Measurements from ENCODE around the gene HMX2.
A peak's percentile ranks its signal among the peaks of the same experiment; 100 is the strongest.

Gene HMX2, protein sequence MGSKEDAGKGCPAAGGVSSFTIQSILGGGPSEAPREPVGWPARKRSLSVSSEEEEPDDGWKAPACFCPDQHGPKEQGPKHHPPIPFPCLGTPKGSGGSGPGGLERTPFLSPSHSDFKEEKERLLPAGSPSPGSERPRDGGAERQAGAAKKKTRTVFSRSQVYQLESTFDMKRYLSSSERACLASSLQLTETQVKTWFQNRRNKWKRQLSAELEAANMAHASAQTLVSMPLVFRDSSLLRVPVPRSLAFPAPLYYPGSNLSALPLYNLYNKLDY

DNA sequence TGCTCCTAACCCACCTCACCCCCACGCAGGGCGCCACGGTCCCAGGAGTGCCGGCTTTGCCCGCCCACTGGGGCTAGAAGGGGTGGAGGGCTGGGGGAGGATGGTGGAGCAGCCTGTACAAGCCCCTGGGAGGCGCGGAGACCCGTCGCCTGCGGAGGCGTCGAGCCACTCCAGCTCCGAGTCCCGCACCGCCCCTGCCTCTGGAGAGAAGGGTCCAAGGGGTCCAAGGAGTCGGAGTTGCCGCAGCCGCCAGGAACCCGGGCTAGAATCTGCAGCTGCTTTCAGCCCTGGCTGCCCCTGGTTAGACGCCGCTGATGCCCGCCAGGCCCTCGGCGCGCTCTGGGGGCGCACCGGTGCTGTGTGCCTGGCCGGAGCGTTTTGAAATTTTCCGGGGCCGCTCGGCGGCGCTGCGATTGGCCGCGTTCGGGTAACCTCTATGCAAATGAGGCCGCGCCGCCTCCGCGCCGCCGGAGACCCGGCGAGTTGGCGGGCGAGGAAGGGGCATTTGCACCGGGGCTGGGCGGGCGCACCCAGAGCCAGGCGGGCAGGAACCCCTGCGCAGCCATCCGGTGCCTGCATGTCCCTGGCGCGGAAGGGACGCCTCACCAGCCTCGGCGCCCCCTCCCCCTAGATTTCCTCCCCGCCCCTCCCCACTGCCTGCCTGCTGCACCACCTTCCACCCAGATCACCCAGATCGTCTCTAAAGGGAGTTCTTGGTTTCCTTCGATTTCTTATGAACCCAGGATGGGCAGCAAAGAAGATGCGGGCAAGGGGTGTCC is at the start of gene HMX2:
Gene HMX2 (plus strand): TSS at position 502 of the 779 bp plus-strand sequence. CDS start 243 bp downstream, at position 745.
- DNase-seq (ENCODE audit: low spot score): no peak

DNA sequence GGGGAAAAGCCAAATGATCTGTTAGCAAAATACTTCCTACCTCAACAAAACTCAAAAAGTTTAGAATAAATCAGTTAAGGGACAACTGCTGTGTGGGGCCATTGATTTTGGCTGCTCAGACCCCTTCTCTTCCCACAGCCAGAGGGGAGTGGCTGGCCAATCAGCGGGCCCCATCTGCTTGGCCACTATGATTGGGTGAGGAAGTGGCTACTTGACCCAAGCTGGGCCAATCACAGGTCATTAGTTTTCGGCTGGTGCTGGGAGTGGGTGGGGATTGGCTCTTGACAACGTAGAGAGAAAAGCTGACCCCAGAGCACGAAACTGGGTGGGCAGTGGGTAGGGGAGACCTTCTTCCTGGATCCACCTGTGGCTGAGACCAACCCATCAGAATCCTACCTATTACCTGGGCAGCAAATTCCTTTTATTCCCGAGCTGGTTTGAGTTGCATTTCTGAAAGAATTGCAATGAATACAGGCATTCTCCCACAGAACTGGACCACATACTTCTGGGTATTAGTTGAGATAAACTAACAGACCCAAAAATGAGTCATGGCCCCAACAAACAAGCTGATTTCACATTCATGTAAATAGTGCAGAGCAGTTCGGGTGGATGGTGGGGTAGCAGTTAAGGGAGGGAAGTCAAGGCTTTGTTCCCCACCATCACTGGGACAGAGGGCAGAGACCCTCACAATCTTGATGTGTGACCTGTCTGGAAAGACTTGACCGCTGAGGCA is 47.7 kb upstream of the HMX2 start:
- no peak for DNase-seq (ENCODE audit: low spot score)

DNA sequence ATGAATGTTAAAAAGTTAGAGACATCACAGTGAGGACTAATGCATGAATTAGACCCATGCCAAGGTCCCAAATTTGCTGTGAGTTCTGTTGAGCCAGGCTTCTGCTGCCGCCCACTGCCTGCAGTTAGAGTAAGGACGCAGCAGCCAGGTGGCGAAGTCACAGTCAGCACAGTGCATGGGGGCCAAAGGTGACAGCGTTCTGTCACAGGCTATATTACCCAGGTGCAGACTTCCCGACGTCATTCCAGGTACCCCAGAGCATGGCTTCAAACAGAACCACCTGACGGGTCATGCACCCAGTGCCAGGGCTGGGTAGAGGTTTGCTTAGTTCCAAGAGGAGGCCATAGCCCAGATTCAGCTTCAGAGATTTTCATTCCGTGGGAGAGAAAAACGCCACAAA is 46.1 kb upstream of the HMX2 start:
- DNase-seq (ENCODE audit: low spot score): no peak

DNA sequence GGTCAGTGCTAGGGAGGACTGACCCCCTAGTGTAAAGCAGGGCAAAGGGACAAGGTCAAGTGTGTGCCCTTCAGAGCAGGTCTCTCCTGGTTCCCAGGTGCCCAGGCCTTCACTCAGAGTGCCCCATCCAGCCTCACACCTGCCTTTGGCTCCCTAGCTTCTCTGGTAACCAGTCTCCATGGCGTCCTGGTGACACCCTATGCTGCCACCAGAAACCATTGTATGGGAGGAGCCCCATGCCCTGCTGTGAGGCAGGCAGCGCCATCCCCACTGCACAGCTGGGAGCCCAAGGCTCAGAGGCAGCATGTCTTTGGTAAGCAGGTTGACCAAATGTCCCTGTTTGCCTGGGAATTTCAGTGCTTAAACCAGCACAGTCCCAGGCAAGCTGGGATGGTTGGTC is 45.3 kb upstream of the HMX2 start:
- DNase-seq (ENCODE audit: low spot score): no peak

DNA sequence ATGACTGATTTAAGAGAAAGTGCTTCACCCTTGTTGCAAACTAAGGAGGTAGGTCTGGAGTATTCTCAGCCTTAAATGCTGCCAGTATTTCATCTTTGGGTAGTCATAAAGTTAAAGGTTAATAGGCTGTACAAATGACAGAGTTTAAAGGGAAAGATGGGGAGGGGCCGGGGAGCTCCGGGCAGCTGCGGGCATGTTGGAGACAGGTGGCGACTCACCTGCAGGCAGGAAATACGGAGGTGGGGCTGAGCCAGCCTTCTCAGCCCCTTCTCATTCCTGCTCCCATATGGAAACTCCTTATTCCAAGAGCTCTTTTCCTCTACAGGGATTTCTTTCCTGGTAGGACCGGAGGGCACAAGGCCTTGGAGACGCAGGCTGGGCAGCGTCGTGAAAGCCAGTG is 44.0 kb upstream of the HMX2 start:
- DNase-seq (ENCODE audit: low spot score): no peak

DNA sequence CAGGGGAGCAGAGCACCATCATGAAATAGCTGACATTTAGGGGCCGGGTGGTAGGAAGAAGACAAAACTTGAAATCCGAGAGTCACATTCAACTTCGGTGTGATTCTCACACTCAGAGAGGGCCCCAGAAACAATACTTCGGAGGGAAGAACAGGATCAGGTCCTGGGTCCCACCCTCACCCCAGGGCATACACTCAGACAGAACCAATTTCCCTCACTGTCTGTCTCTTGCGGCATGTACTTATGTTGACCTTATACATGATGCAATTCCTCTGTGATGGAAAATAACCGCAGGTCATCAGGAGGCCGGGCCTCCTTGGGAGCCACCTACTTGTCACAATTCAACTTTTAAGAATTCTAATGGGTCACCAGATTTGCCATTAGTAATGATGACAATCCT is 38.5 kb upstream of the HMX2 start:
- no peak for DNase-seq (ENCODE audit: low spot score)

DNA sequence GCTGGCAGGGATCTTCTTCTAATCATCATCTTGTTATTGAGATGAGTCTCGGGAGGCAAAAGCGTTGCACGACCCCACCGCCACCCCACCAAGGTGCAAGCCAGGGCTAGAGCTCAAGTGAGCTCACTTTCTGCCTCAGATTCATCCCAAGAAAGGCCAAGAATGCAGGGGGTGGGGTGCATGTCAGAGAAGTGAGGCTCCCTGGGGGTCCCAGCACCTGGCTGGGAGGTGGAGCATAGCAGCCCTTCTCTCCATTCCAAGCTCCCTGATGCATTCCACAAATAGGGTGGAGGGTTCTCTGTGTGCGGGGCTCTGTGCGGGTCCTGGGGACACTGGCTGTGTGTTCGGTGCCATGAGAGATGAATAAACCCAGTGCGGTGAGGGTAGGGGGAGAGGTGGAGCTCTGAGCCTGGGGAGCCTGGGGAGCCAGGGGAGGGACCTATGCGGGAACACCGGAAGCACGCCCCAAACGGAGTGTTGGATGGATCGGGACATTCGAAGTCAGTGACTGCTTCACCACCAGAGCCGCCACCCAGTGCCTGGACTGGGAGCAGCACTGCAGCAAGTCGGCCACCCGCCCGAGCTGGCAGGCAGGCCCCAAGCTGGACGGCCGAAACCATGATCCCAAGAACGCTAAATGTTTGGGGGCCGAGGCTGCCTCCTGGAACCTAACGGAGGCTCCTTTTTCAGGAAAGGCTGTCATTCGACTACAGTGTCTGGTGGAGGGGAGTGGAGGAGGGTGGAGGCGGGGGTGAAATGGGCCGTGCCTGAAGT is 30.1 kb upstream of the HMX2 start:
- DNase-seq (ENCODE audit: low spot score): no peak

DNA sequence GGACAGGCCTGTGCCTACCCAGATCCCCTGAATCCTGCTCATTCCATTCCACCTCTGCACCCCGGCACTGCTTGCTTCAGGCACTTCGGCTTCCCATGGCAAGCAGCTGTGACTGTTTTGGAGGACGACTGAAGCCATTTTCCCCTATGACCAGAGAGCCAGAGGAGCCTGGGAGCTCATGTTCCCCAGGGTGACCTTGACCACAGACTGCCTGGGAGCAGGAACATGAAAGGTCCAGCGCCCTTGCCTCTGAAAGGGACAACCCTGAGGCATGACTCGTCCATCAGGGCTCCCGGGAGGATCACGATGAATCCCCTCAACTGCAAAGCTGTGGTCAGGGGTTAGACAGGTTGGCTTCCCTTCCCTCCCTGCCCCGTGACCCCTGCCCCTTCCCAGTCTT is 28.9 kb upstream of the HMX2 start:
- DNase-seq (ENCODE audit: low spot score): no peak

DNA sequence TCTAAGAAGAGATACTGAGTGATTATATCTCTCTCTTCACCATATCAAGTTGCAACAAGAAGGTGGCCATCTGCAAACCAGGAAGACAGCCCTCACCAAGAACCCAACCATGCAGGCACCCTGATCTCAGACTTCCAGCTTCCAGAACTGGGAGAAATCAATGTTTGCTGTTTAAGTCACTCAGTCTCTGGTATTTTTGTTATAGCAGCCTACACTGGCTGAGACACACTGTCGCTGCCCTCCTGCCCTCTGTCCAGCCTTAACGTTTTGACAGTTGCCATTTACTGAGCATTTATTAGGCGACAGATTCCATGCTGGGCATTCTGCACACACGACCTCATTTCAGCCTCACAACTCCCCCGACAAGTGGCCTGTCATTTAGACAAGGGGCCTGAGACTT is 21.7 kb upstream of the HMX2 start:
- DNase-seq (ENCODE audit: low spot score): no peak

DNA sequence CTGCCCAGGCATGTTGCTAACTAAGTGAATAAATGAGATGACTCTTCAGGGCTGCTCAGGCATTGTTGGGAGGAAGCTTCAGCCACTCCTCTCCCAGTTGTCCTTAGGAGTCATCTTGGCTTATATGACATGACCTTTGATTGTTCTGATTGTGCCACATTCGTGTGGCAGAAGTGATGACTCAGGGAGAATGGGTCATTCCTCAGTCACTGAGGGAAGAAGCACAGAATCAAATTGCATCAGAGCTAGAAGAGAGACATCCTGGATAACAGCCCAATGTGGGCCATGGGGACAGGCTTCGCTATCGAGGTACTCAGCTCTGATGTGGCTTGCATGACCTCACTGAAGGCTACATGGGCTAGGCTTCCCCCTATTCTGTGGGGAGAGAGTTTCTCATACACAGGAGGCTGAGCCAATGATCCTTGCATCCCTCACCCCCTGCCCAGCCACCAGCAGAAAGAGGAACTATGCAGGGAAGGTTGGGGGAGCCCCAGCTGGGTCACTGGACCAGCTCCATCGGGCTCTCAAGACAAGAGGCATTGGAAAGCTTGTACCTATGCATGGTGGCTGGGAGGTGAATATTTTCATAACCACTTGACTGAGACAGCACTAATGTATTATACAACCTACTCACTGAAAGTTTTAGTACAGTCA is 18.2 kb upstream of the HMX2 start:
- DNase-seq (ENCODE audit: low spot score): no peak

DNA sequence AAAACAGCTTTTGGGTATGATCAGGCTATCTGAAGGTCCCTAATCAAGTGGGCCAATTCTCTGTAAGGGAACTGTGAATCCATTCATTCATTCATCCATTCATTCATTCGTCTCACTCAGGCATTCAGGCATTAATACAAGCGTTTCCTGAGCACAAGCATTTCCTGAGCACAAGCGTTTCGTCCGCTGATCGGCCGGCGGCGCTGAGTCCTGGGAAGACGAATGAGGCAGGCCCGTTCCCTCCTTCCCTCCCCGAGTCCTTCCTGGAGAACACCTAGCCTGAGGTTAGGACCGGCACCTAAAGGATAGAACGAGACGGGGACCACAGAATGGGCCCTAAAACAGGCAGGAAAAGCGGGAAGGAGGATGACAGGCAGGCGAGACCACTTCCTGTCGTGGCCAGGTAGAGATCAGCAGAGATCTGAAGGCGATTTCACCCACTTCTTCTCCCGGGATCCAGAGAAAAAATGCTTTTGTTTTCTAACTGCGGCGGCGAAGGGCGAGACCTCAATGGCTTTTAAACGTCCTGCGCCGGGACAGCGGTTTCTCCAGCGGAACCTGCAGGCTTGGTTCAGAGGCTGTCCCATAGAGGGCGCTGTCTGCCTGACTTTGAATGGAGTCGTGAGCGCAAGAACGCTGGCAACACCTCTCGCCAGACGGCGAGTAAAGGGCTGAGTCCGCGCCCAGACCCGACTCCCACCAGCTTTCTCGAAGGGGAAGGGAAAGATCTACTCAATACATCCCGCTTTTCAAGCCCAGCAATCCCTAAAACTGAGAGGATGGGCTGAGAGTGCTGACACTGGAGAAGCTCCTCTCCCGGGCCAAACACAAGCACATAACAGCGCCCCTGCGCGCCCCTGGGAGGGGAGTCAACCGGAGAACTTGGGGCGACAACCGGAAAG is 15.1 kb upstream of the HMX2 start:
- DNase-seq (ENCODE audit: low spot score): peak; percentile 76

DNA sequence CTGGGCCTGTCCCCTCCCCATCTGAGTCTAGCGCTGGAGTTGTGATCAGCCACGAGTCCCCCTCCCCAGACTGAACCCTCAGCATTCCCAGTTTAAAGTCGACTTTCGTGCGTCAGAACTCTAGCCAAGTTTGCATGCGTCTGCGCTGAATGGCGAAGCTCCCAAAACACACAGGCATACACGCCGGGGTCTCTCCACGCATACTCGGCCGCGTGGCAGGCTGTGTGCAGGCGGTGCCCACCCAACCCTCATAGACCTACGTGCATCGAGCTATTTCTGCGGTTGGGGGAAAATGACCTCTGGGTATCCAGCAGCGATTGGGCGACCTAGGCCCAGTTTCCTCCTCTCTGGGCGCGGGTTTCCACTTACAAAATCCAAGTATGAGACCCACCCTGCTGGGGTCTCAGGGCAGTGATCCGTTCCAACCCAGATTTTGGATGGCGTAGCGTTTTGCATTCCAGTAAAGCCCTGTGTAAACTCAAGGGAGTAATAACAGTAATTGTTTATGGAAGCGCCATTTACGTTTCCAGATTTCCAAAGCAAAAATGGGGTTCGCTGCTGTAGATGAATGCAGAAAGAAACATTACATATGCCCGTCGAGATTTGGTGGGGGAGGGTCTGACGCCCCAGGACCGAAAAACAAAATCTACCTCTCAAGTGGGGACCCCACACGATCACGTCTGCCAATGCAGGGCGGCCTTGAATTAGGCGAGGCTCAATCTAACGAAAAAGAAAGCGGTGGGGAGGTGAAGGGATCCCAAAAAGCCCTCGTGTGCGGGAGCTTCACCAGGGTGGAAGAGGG is 14.2 kb upstream of the HMX2 start:
- no peak for DNase-seq (ENCODE audit: low spot score)

DNA sequence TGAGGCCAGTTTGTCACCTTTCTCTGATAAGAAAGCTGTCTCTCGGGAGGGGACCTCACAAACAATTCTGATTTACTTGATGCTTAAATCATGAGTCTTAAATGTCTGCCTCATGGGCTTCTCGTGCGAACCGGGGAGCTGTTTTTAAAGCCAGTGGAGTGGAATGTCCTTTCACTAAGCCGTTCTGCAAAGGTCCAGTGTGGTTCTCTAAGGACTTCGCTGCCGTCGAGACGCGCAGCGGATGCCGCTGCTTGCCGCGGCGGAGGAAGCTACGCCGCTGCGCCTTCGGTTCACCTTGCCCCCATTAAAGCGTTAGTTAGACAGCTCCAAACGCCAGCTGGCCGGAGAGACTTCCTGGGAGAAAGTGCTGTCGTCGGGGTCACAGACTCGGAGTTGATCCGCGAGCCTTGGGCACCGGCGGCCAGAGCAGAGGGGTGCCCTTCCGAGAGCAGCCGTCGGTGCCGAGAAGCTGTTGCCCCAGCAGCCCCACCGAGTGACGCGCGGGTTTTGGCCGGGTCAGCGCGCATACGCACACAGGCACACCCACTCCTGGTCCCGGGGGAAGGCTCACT is 13.5 kb upstream of the HMX2 start:
- no peak for DNase-seq (ENCODE audit: low spot score)

DNA sequence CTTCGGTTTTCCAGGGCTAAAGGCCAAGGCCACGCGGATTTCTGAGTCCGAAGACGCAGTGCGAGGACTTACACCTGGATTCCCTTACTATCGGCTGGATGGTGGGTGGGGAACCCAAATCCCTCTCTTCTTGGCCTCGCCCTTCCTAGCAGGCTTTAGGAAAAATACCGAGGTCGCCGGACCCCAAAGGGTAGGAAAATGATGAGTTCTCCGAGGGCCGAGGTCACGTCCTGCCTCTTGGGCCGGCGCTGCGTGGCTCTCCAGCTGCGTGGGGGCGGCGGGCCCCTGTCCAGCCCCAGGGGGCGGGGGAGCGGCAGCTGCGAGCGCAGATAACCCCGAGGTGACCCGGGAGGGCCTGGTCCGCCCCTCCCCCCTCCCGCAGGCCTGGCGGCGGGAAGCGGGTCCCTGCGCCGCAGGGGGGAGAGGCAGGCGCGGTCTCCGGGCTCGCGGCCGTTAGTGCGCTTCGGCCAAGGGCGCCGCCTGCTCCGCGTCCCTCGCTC is 13.0 kb upstream of the HMX2 start:
- no peak for DNase-seq (ENCODE audit: low spot score)

DNA sequence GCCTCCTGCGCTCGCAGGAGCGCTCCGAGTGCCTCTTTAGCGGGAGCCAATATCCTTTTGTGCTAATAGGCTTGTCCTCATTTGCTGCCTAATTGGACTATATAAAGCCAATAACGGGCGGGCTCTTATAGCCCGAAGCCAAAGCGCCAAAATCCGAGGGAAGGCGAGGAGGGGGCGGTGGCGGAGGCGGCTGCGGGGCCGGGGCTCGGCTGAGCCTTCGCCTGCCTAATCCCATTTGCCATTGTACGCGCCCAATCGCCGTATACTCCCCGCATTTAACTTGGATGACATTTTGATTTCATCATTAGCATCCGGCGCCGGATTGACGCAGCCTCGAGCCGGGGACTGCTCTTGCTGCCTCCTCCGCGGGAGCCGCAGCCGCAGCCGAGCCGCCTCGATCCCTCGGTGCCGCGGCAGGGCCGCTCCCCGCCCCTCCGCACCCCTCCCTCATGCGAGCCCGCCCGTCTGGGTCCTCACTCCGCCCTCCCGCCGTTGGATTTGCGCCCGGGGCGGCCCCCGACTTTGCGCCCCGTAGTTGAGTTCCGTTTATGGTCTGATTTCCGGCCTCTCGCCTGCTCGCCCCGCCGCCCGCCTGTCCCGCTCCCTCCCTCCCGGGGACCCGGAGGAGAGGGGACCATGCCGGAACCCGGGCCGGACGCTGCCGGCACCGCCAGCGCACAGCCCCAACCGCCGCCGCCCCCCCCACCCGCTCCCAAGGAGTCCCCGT is 12.4 kb upstream of the HMX2 start, which contains the start of gene HMX3:
Gene HMX3 (plus strand): TSS at position 556 of the 727 bp plus-strand sequence. CDS start 81 bp downstream, at position 637.
- peak; percentile 50 for DNase-seq (ENCODE audit: low spot score)

DNA sequence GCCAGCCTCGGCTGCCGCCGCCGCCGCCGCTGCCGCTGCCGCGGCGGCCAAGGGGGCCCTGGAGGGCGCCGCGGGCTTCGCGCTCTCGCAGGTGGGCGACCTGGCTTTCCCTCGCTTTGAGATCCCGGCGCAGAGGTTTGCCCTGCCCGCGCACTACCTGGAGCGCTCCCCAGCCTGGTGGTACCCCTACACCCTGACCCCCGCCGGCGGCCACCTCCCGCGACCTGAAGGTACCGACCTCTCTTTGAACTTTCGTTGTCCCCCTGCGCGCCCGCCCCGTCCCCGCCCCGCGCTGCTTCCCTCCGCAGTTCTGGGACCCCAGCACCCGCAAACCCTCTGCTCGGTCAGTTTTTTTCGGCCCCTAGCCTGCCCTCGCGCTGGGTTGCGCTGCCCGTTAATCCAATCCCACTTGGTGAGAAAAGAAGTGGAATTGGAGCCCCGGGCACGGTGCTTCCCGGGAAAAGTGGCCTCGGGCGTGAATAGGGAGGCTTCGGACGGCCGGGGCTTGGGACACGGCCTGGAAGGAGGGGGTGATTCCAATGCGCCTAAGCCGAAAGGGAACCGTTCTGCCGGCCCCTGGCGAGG is 11.6 kb upstream of the HMX2 start:
- DNase-seq (ENCODE audit: low spot score): no peak

DNA sequence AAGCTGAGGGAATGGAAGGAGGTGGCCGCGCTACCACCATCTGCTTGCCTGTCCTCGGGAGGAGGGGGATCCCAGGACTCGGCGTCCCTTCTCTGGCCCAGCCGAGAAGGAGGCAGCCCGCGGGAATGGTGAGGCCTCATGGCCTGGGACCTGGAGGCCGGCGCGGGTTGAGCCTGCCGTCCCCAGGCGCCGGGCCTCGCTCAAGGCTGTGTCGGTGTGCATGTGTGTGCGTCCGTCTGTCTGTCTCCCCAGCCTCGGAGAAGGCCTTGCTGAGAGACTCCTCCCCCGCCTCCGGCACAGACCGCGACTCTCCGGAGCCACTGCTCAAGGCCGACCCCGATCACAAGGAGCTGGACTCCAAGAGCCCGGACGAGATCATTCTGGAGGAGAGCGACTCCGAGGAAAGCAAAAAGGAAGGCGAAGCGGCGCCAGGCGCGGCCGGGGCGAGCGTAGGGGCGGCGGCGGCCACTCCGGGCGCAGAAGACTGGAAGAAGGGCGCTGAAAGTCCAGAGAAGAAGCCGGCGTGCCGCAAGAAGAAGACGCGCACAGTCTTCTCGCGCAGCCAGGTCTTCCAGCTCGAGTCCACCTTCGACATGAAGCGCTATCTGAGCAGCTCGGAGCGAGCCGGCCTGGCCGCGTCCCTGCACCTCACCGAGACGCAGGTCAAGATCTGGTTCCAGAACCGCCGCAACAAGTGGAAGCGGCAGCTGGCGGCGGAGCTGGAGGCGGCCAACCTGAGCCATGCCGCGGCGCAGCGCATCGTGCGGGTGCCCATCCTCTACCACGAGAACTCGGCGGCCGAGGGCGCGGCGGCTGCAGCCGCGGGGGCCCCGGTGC is 10.9 kb upstream of the HMX2 start:
- no peak for DNase-seq (ENCODE audit: low spot score)

Measured in SW480 (cell line).